Measurements from ENCODE around the gene BCOR. TPM values are rescaled to one million over a fixed set of nuclear protein-coding genes. Genes with fewer than 3 reads are reported as not detected.

Gene BCOR
- total RNA-seq, 1 donor from 2014 or later = 26.6 TPM

GRCh38 chrX:40112996-40113395, 15.2 kb upstream of the BCOR start:
- no peak for DNase-seq

GRCh38 chrX:40111868-40112267, 14.1 kb upstream of the BCOR start:
- no peak for DNase-seq

- DNase-seq = peak; percentile 10
These were observed 11.7 kb upstream of the BCOR start for GRCh38 chrX:40109288-40110008.

- no peak for DNase-seq
These were observed 11.2 kb upstream of the BCOR start for GRCh38 chrX:40108959-40109287.

GRCh38 chrX:40108162-40108958, 10.6 kb upstream of the BCOR start:
- no peak for DNase-seq

- DNase-seq = no peak
These were observed 9.8 kb upstream of the BCOR start for GRCh38 chrX:40107291-40108161.

- DNase-seq = no peak
These were observed 9.0 kb upstream of the BCOR start for GRCh38 chrX:40106676-40107290.

- DNase-seq = peak; percentile 18
These were observed 8.3 kb upstream of the BCOR start for GRCh38 chrX:40105835-40106675.

- no peak for DNase-seq
These were observed 7.5 kb upstream of the BCOR start for GRCh38 chrX:40104985-40105834.

GRCh38 chrX:40104630-40104984, 6.8 kb upstream of the BCOR start:
- no peak for DNase-seq

- no peak for DNase-seq
These were observed 6.0 kb upstream of the BCOR start for GRCh38 chrX:40103565-40104323.

GRCh38 chrX:40102393-40103381, 4.9 kb upstream of the BCOR start:
- DNase-seq = no peak

- no peak for DNase-seq
These were observed 3.7 kb upstream of the BCOR start for GRCh38 chrX:40101430-40101802.

- DNase-seq = no peak
These were observed 3.0 kb upstream of the BCOR start for GRCh38 chrX:40100537-40101429.

GRCh38 chrX:40100141-40100536, 2.4 kb upstream of the BCOR start:
- DNase-seq = no peak

GRCh38 chrX:40099055-40099958, 1.5 kb upstream of the BCOR start:
- no peak for DNase-seq

Measured in skin of body (tissue), 2 donors.